ENCODE data around the gene SDR39U1.
A peak's percentile ranks its signal among the peaks of the same experiment; 100 is the strongest.

Gene SDR39U1

GRCh38 chr14:24408764-24409163, 33.8 kb downstream of the SDR39U1 start:
- DNase-seq = peak; percentile 11

- no peak for DNase-seq
Observed at GRCh38 chr14:24407608-24408325, 34.8 kb downstream of the SDR39U1 start.

- no peak for DNase-seq
Observed at GRCh38 chr14:24406416-24406815, 36.2 kb downstream of the SDR39U1 start.

GRCh38 chr14:24404814-24405213, 37.8 kb downstream of the SDR39U1 start:
- no peak for DNase-seq

GRCh38 chr14:24403294-24403998, 39.1 kb downstream of the SDR39U1 start:
- no peak for DNase-seq

GRCh38 chr14:24401810-24402702, 40.5 kb downstream of the SDR39U1 start:
- no peak for DNase-seq

GRCh38 chr14:24399999-24400718, 42.4 kb downstream of the SDR39U1 start:
- peak; percentile 38 for DNase-seq

- no peak for DNase-seq
Observed at GRCh38 chr14:24399447-24399822, 43.1 kb downstream of the SDR39U1 start.

GRCh38 chr14:24398653-24399446, 43.7 kb downstream of the SDR39U1 start, which contains the start of gene NYNRIN:
Gene NYNRIN, plus strand, starts transcription at chr14:24399003. Its CDS starts 244 bp downstream, at chr14:24399247.
- DNase-seq = no peak

GRCh38 chr14:24398293-24398652, 44.3 kb downstream of the SDR39U1 start:
- no peak for DNase-seq

GRCh38 chr14:24397639-24398292, 44.8 kb downstream of the SDR39U1 start:
- no peak for DNase-seq

- peak; percentile 15 for DNase-seq
Observed at GRCh38 chr14:24395609-24396582, 46.7 kb downstream of the SDR39U1 start.

- DNase-seq = no peak
Observed at GRCh38 chr14:24394275-24394674, 48.3 kb downstream of the SDR39U1 start.

GRCh38 chr14:24392325-24393091, 50.1 kb downstream of the SDR39U1 start:
- DNase-seq = no peak

GRCh38 chr14:24390701-24391468, 51.7 kb downstream of the SDR39U1 start:
- DNase-seq = no peak

Data from RPMI8226 (cell line).